ENCODE measurements around the gene ARNT2.

ARNT2 gene

GRCh38 chr15:80395616-80396015 lies 8.6 kb upstream of the ARNT2 start:
- FAIRE-seq, result no peak
- TF ChIP-seq, protein P1, sequence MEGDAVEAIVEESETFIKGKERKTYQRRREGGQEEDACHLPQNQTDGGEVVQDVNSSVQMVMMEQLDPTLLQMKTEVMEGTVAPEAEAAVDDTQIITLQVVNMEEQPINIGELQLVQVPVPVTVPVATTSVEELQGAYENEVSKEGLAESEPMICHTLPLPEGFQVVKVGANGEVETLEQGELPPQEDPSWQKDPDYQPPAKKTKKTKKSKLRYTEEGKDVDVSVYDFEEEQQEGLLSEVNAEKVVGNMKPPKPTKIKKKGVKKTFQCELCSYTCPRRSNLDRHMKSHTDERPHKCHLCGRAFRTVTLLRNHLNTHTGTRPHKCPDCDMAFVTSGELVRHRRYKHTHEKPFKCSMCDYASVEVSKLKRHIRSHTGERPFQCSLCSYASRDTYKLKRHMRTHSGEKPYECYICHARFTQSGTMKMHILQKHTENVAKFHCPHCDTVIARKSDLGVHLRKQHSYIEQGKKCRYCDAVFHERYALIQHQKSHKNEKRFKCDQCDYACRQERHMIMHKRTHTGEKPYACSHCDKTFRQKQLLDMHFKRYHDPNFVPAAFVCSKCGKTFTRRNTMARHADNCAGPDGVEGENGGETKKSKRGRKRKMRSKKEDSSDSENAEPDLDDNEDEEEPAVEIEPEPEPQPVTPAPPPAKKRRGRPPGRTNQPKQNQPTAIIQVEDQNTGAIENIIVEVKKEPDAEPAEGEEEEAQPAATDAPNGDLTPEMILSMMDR (IDR thresholded peaks at IDR 0.05; ENCODE audit: insufficient read depth, missing control alignments), result no peak

GRCh38 chr15:80396096-80396495 lies 8.1 kb upstream of the ARNT2 start:
- TF ChIP-seq, protein P1 (IDR thresholded peaks at IDR 0.05; ENCODE audit: insufficient read depth, missing control alignments), result no peak
- DNase-seq (ENCODE audit: insufficient read length, low spot score), result no peak
- no peak for FAIRE-seq

More at GRCh38 chr15:80395616-80396015, 8.6 kb upstream of the ARNT2 start:
- DNase-seq (ENCODE audit: insufficient read length, low spot score), result no peak

DNA sequence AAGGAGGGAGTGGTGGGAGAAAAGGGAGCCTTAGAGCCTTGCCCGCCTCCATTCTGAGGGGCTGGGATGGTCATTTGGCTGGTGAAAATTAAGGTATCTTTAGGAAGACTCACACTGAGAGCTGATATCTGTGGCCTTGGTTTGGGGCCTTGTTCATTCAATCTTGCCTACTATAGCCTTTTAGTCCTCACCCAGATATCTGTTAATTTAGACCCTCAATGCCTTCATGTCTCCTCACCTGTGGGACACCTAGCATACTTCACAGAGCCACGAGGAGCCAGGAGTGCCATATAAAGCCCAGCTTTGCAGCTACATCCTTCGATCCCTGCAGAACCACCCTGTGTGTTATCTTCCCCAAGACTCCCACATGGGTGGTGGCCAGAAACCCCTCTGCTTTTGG lies 4.7 kb upstream of the ARNT2 start:
- DNase-seq (ENCODE audit: insufficient read length, low spot score), result no peak
- TF ChIP-seq, protein P1 (IDR thresholded peaks at IDR 0.05; ENCODE audit: insufficient read depth, missing control alignments), result no peak
- FAIRE-seq, result no peak

DNA sequence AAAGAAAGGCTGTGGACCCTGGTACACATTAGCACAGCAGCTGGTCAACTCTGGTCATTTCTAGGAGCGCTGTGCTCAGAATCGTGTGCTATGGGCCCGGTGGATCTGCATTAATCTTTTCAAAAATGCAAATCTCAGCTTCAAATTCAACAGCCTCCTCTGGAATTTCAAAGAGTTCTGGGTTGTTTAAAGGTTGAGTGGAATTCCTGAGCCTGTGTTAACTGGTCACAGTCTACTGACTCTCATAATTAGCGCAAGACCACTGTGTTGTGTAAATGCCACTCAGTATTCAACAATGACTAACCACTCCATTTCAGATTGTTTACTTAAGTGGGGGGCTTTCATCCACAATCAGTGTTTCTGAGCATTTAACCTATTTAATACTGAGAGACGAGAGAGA lies 2.7 kb upstream of the ARNT2 start:
- no peak for FAIRE-seq
- no peak for DNase-seq (ENCODE audit: insufficient read length, low spot score)
- TF ChIP-seq, protein P1 (IDR thresholded peaks at IDR 0.05; ENCODE audit: insufficient read depth, missing control alignments), result no peak

GRCh38 chr15:80402339-80402738 lies 1.8 kb upstream of the ARNT2 start:
- DNase-seq (ENCODE audit: insufficient read length, low spot score), result no peak
- TF ChIP-seq, protein P1 (IDR thresholded peaks at IDR 0.05; ENCODE audit: insufficient read depth, missing control alignments), result no peak
- no peak for FAIRE-seq

- TF ChIP-seq, protein P1 (IDR thresholded peaks at IDR 0.05; ENCODE audit: insufficient read depth, missing control alignments), result no peak
- no peak for FAIRE-seq
- peak; percentile 28 for DNase-seq (ENCODE audit: insufficient read length, low spot score)
Observed at GRCh38 chr15:80403712-80404056, 498 bp upstream of the ARNT2 start.

DNA sequence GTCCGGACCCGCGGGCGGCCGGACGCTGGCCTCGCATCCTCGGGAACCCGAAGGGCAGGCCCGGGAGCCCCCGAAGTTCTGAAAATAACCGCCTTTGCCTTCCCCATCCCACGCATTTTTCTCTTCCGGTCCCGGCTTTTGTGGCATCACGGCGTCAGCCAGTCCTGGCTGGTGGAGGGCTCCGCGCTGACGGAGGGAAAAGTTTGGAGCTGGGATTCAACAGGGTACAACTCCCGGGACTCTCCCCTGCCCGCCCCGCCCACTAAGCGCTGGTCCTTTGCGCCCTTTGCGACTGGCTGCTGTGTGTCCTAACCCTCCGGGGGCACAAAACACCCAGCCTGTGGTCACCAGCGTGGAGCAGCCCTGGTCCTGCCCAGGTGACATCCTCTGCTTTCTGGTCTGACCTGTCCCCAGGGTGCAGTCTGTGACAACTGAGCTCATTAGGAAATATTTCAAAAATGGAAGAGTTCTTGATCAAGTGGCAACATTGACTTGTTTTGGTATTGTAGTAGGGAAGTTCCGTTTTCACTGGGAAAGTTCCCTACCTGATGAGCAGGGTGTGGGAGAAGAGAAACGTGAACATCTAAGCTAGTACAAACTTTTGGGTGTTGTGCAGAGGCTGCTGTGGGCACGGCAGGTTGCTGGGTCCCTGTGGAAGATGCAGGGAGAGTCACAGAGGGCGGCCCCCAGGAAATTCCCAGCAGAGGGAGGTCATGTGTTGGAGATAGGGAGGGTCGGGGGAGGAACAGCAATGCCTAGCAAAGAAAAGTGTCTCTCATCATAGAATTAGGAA lies 775 bp downstream of the ARNT2 start:
- TF ChIP-seq, protein P1 (IDR thresholded peaks at IDR 0.05; ENCODE audit: insufficient read depth, missing control alignments), result no peak
- FAIRE-seq (no peak), DNase-seq (ENCODE audit: insufficient read length, low spot score) (no peak)
